Measurements from ENCODE around the gene SPIRE1. TPM values are rescaled to one million over a fixed set of nuclear protein-coding genes. Genes with fewer than 3 reads are reported as not detected.

The SPIRE1 gene
- total and polyA plus RNA-seq, 2 of the 4 experiments (the other 2 are of a cell fraction): 11.6 to 31.4 TPM

DNA sequence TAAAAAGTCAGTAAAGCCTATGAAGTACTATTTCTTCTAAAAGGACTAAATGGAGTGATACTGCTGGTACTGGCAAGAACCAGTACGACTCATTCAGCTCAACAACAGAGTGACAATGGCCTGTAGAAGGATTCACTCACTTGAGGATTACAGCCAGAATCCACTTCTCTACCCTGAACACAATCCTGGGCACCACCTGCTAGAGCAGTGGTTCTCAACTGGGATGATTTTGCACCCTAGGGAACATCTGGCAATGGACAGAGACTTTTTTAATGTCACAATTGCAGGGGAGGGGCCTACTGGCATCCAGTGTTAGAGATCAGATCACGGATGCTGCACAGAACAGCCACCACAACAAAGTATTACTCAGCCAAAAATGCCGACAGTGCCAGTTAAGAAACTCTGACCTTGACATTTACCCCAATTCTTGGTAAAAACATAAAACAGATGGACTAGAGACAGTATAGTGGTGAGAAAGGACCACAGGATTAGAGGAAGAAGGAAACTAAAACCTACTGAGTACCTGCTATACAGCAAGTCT is 5.0 kb downstream of the SPIRE1 start:
- in situ Hi-C loops (cut with MboI; ENCODE audit: low sequenced_read_pairs): no loop called here
- Histone ChIP-seq H4K5ac (ENCODE audit: low read depth, low read length) (no peak overlapping the region), H3K4me1 (ENCODE audit: control insufficient read depth, insufficient read depth, low read length) (peaks cover 4% of the 10 kb centered on the region), H3K4me2 (ENCODE audit: low read depth, low read length) (peak overlapping the region; percentile 32; the same call in 1 of the 2 replicates), H3K4me3 (ENCODE audit: insufficient read depth, low read depth, low read length) (no peak overlapping the region), H2BK15ac (ENCODE audit: low read depth, low read length) (no peak overlapping the region), H2AK5ac (ENCODE audit: low read depth, low read length) (no peak overlapping the region), H2BK5ac (ENCODE audit: low read depth, low read length, poor library complexity, severe bottlenecking) (peak overlapping the region; percentile 21), H3K14ac (replicated peaks; ENCODE audit: low read depth, low read length) (0 out of 2 replicates have a peak overlapping the region, but pooled peaks have one; percentile 43), H4K8ac (ENCODE audit: low read depth in 2 of 2, low read length in 2 of 2) (no peak overlapping the region; a peak in 1 of 4 replicates), H3K18ac (ENCODE audit: low read depth, low read length) (no peak overlapping the region), H3K36me3 (ENCODE audit: control insufficient read depth, insufficient read depth, low read length) (no peaks in the 10 kb centered on the region; the same call in 1 of the 2 replicates), H4K20me1 (ENCODE audit: insufficient read depth, low read length) (peaks cover 28% of the 10 kb centered on the region), H2AFZ (replicated peaks; ENCODE audit: low read length, poor library complexity) (no peak overlapping the region), H2BK120ac (ENCODE audit: low read depth, low read length) (no peak overlapping the region), H3K9me1 (ENCODE audit: insufficient read depth, low read length) (peaks cover 5% of the 10 kb centered on the region), H2AK9ac (replicated peaks; ENCODE audit: low read depth, low read length, poor library complexity) (peak overlapping the region; percentile 44), H3K9me3 (ENCODE audit: control insufficient read depth, insufficient read depth, low read length) (no peaks in the 10 kb centered on the region), H3K27me3 (ENCODE audit: control insufficient read depth, insufficient read depth, low read length) (no peaks in the 10 kb centered on the region), H3K9ac (ENCODE audit: low read depth, low read length) (no peak overlapping the region), H3K4ac (ENCODE audit: low read depth, low read length) (no peak overlapping the region), H3K79me1 (ENCODE audit: low read depth in 1 of 2, low read length in 2 of 2) (peaks cover 3 to 55% of the 10 kb centered on the region in 2 experiments), H3K27ac (ENCODE audit: insufficient read depth, low read length) (no peak overlapping the region), H3K23ac (ENCODE audit: low read depth, low read length) (peak overlapping the region; percentile 33; the same call in 1 of the 2 replicates), H2BK20ac (ENCODE audit: low read depth, low read length) (no peak overlapping the region), H4K91ac (ENCODE audit: insufficient read depth, low read depth, low read length) (no peak overlapping the region), H3K56ac (ENCODE audit: extremely low read depth, insufficient read depth, low read length) (no peak overlapping the region)
- DNase-seq (peak; percentile 46), ATAC-seq (ENCODE audit: low read depth) (no peak)
- intact Hi-C loops (cut with micrococcal nuclease): no loop called here
- POLR2A ChIA-PET (ENCODE audit: unreplicated experiment): no interaction called here
- dilution Hi-C loops (cut with HindIII; ENCODE audit: low sequenced_read_pairs, unreplicated experiment): no loop called here
- no CpG with 5 or more reads among the region's 3 CpGs for WGBS, 2 experiments (ENCODE audit: extremely low coverage in 2 of 2, insufficient read length in 1 of 2)
- TF ChIP-seq, protein P1, sequence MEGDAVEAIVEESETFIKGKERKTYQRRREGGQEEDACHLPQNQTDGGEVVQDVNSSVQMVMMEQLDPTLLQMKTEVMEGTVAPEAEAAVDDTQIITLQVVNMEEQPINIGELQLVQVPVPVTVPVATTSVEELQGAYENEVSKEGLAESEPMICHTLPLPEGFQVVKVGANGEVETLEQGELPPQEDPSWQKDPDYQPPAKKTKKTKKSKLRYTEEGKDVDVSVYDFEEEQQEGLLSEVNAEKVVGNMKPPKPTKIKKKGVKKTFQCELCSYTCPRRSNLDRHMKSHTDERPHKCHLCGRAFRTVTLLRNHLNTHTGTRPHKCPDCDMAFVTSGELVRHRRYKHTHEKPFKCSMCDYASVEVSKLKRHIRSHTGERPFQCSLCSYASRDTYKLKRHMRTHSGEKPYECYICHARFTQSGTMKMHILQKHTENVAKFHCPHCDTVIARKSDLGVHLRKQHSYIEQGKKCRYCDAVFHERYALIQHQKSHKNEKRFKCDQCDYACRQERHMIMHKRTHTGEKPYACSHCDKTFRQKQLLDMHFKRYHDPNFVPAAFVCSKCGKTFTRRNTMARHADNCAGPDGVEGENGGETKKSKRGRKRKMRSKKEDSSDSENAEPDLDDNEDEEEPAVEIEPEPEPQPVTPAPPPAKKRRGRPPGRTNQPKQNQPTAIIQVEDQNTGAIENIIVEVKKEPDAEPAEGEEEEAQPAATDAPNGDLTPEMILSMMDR (conservative IDR thresholded peaks at IDR 0.05; ENCODE audit: low read depth, low read length): no peak
- TF ChIP-seq FOS (IDR thresholded peaks at IDR 0.05; ENCODE audit: low read depth, low read length): 0 out of 2 replicates have a peak, but pooled peaks have one; percentile 6
- no peak for TF ChIP-seq SMC3 (IDR thresholded peaks at IDR 0.05; ENCODE audit: low read depth, low read length)
- no peak for TF ChIP-seq BHLHE40 (IDR thresholded peaks at IDR 0.05; ENCODE audit: low read depth, low read length)
- no peak for TF ChIP-seq NFE2L2 (IDR thresholded peaks at IDR 0.05; ENCODE audit: low read depth, low read length)
- TF ChIP-seq, protein P2, sequence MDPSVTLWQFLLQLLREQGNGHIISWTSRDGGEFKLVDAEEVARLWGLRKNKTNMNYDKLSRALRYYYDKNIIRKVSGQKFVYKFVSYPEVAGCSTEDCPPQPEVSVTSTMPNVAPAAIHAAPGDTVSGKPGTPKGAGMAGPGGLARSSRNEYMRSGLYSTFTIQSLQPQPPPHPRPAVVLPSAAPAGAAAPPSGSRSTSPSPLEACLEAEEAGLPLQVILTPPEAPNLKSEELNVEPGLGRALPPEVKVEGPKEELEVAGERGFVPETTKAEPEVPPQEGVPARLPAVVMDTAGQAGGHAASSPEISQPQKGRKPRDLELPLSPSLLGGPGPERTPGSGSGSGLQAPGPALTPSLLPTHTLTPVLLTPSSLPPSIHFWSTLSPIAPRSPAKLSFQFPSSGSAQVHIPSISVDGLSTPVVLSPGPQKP (IDR thresholded peaks at IDR 0.05; ENCODE audit: borderline replicate concordance, low read depth, low read length): no peak
- no TSS peak for BruUV-seq (replicated peaks)
- CTCF ChIA-PET: no interaction called here

Data from IMR-90 (cell line).